GM21619 (cell line): ENCODE measurements around the gene IGF1R.

ENCODE experiments used
- ATAC-seq: cut with Tn5 transposase; IDR thresholded peaks from one replicate; pipeline ENCODE4 v1.9.1; 2021; ENCODE audit not compliant: unreplicated experiment

The IGF1R gene

GRCh38 chr15:98724048-98724447 lies 75.7 kb downstream of the IGF1R start:
- no peak for ATAC-seq

GRCh38 chr15:98724494-98724893 lies 76.2 kb downstream of the IGF1R start:
- no peak for ATAC-seq

- ATAC-seq: no peak
Observed at GRCh38 chr15:98725874-98726273, 77.5 kb downstream of the IGF1R start.

DNA sequence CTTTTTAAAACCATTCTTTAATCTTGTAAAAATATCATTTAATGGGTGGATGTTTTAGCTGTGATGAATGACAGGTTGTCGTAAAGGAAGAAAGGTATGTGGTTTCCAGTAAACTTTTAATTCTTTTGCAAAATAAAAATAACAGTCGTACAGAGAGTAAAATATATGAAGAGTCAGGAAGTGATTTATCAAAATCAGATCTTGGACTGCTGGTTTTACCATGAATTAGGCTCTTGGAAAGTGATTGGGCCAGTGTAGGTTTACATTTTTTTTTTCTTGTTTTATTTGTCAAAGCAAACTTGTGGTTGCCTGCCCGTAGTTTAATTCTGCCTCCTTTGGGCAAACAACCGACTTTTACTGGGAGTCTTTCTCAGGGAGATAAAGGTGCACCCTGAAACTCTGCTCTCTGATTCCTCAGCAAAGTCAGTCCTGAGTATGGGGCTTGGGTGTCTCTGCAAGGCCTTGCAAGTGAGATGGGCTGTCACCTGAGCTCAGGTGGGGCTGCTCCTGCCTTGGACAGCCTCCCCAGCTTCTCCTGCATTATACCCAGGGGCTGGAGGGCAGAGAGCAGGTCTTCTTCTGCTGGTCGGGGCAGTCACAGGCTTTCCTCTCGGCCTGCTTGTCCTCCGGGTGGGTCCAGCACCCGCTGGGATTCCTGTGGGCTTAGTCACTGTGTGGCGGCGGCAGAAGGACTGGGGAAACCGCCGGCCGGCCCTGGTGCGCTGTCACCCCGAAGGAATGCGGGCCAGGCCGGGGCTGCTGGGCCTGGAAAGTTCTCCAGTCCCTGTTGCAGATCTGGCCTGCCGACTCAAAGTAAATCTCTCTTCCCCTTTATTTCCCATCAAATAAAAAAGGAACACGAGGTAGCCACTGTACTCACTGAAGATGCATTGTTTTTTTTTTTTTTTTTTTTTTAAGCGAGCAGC lies 79.0 kb downstream of the IGF1R start:
- ATAC-seq: no peak

DNA sequence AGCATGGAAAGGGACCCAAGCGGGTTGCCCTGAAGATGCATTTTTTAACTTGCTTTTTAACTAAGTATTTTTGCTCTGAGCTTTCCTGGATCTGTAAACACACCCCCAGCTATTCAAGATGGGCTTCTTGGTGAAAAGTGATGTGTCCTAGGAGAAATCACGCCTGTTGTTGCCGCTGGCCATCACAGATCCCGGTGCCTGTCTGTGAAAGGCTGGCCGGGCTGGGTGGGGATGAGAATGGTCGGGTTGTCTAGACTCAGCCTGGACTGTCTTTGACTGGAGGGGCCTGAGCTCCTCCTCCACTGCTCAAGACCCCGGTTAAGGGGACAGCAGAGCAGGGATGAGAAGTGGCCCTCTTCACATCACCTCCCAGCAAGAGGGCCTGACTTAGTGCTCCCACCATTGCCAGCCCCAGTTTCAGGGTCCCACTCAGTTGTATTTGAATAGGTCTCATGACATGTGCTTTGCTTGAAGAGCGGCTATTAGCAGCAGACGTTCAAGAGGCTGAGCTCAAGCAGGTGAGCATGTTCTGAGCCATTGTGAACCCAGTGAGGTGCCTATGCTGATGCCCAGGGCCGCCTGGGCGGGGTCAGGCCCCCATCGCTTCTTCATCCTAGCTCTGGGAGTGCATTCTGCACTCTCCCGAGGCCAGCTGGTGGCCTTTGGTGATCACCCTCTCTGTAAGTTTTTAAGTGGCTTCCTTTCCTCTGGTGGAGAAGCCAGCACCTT lies 79.9 kb downstream of the IGF1R start:
- no peak for ATAC-seq

DNA sequence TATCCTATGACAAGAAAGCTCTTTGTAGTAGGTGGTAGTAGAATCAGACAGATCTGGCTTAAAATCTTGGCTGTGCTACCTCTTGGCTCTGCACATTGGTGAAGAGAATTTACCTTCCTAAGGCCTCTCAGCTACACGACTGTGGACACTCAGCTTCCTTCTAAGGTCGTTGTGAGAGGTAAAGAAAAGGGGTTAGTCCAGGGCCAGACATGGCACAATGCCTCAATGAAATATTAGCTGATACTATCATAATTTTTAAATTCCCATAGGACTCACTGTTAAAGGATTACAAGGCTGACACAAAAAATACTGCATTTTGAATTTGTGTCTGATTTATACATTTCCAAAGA lies 80.4 kb downstream of the IGF1R start:
- ATAC-seq: no peak

DNA sequence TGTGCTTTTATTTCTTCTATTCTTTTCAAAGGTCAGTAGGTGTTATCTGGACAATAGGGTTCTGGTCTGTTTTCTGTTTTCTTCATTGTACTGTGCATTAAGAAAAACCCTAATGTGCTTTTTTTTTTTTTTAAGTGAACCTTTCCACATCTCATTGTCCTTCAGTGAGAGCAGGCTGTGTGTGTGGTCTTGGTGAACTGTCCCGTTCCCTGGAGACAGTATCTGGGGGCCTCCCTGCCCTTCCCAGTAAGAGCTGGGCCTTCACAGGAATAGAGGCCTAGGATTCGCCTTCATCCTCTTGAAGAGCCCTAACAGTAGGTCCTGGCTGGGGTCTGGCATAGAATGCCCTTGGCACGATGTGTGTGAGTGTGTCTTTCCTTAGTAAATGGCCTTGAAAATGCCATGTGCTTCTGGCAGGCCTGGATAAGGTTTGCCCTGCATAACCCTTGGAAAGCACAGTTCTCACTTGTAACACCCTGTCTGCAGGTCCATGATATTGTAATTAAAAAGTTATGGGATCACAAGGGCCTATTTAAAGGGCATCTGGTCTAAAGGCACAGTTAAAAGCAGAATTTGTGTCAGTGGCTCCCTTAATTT lies 81.2 kb downstream of the IGF1R start:
- ATAC-seq: no peak

GRCh38 chr15:98730860-98731711 lies 82.7 kb downstream of the IGF1R start:
- ATAC-seq: no peak

GRCh38 chr15:98731712-98732450 lies 83.5 kb downstream of the IGF1R start:
- ATAC-seq: no peak

GRCh38 chr15:98733098-98733497 lies 84.8 kb downstream of the IGF1R start:
- ATAC-seq: no peak

DNA sequence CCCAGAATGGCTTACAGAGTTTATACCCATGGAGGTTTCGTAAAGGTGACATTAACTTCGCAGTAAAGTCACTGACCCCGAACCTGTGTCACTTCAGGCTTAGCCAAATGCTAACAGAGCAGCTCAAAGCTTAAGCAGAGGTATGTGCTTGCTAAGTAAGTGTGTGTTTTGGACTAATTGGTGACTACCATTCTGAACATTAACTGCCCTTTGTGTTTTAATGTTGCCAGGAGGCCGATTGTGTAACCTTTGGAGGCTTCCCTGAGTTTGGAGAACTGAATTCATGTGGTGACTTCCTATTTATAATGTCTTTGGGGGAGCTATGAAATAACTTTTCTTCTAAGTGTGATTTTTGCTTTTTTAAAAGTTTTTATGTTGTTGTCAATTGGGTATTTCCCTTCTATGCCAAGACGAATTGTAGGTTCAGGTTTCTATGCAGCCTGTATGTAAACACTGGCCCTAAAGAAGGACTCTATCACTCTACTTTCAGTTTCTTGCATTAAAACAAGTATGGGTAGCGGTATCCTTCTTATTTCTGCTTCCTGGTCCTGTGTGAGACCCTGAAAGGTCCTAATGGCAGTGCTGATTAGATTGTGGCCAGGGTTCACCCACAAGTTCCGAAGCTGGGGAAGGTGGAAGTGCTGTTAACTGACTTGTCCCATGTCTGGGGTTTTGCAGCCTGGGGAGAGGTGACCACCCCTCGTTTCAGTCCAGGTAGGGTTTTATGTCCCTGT lies 86.3 kb downstream of the IGF1R start:
- ATAC-seq: no peak

- ATAC-seq: no peak
Observed at GRCh38 chr15:98735304-98735703, 87.0 kb downstream of the IGF1R start.

DNA sequence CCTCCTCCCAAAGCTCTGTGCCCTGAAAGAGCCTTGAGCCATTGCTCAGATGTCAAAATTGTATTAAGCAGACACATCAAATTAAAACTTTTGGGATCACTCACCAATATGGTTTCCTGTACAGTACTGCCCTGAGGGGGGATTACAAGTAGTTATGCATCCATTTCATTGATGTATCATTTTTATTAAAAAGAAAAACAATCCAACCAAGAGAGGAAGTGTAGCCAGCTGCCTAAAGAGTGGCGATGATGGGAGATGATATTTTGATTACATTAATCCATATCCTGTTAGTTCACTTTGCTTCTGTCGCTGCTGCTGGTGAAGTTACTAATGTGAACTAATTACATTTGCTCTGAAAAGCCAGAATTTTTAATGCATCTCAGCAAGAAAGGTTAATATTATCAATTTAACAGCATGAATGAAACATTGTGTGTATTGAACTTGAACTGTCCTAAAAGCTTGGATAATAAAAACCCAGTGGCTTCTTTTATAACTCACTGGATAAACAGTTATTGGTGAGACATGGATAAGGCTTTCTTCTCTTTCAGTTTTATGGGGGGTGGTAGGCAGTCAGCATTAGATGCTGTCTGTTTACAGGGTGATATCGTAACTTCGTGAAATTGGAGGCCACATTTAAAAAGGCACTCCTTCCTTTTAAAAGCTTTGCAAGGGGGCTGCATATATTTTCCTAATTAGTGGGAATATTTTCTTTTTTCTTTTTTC lies 87.7 kb downstream of the IGF1R start:
- no peak for ATAC-seq

DNA sequence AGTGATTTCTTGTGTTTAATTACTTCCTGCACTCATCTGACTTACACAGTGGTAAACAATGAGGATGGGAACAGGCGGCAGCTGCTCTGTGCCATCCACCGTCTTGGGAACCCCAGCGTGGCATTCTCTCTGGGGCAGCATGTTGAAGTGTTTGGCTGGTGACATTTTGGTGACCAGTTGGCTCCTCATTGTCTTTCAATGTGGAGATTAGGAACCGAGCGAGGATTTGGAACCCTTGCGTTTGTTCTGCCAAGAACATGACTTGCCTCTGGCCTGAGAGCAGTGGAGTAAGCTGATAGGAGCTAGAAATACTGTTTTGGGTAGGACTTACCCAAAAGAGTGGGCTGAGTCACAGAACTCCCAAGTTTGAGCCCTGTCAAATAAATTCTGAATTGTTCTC lies 88.8 kb downstream of the IGF1R start:
- no peak for ATAC-seq

DNA sequence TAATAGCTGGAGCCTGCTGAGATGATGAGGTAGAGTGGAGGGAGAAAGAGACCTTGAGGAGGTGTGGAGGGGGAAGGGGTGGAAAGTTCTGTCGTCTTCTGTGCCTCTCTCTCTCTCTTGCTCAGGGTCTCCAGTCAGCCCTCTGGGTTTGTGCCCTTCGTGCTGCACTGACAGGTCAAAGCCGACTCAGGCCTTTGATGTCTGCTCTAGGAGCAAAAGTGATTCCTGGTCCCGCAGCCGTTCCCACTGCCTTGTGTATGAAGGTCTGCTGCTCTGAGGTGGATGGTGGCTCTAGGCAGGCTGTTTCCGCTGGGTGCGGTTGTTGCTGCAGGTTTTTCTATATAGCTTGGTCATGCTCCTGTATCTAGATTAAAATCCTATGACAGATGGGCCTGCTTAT lies 89.4 kb downstream of the IGF1R start:
- ATAC-seq: no peak

DNA sequence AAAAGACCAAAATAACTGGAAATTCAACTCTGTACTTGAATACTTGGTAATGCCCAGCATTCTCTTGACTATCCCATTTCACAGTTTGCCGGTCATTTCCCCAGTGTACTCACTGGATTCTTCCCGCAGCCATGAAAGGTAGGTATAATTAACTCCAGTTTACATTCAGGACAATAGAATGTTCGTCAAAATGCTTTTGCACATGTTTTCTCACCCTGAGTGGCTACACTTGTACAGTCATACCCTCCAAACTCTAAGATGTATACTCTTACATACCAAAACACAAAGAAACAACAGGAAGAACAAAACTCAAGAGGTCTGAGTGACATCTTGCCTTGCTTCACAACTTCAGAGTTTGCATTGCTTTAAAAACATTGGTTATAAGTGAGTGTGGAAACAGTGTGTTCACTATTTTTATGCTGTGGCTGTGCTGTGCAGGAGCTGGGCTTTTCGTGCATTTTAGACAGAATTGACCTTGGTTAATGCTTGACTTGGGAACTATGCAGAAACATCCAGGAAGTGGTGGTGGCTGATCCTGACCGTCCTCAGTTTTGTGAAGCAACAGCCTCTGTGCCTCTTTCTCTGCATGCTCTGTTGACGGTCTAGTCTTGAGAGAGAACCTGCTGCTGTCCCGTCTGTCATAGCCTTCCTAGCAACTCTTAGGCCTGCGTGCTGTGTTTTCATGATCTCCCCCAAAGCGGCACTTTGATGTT lies 90.5 kb downstream of the IGF1R start:
- ATAC-seq: no peak

DNA sequence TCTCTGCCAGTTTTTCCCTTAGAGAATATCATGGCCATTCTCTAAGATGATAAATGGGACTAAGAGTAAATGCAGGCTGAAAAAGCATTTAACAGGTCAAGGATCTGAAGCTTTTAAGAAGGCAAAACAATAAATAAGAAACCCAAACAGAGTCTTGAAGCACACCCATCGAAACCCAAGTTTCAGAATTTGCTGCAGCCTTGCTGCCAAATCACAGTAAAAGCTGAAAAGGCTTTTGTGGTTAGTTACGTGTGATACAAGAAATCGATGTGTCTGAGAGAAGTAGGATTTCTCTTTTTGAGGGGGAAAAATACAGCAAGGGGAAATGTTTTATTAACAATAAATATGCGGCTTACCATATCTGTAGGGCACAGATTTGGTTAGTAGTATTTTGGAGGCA lies 92.0 kb downstream of the IGF1R start:
- no peak for ATAC-seq

DNA sequence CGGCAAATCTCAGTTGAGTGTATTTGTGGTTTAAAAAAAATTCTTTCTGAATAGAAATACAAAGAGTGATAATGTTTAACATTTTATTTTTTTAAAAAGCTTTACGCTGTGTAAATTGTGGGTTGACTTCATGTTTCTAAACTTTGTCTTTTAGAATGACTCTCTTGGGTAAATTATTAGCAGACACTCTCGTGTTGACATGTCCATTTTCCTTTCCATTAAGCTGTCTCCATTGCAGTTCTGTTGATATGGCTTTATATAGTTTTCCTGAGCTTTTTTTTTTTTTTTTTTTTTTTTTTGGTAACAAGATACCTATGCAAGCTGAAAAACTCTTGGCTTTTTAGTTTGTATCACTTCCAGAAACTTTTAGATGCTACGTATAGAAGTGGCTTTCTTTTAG lies 92.6 kb downstream of the IGF1R start:
- ATAC-seq: no peak
